Peyer's patch (tissue), 4 donors: Measurements from ENCODE around the gene PLAC1. TPM values are rescaled to one million over a fixed set of nuclear protein-coding genes. Genes with fewer than 3 reads are reported as not detected.

Experiments used
- DNase-seq, 3 donors: peaks; one replicate each; pipeline ENCODE4 v3.0.0-alpha.2; 2017 to 2019
- H3K27ac ChIP-seq, 4 donors: fragments of 200-600 bp; sonication (generic); one replicate each; pipeline ENCODE4 v1.5.1; 2016 to 2019
- H3K27me3 ChIP-seq, 2 donors: fragments of 200-600 bp; sonication (generic); one replicate each; pipeline ENCODE4 v1.5.1; 2019
- H3K36me3 ChIP-seq, 3 donors: fragments of 200-600 bp; sonication (generic); one replicate each; pipeline ENCODE4 v1.5.1; 2016 to 2019
- H3K4me1 ChIP-seq, 4 donors: fragments of 200-600 bp; sonication (generic); one replicate each; pipeline ENCODE4 v1.5.1; 2016 to 2019
- H3K4me3 ChIP-seq, 4 donors: fragments of 200-600 bp; sonication (generic); 1 replicate in 3 of 4; 2 replicates in 1 of 4; pipeline ENCODE4 v1.5.1; 2016 to 2019; ENCODE audit warnings: mild to moderate bottlenecking in 1 of 4
- H3K9me3 ChIP-seq, 4 donors: fragments of 200-600 bp; sonication (generic); one replicate each; pipeline ENCODE4 v1.5.1; 2016 to 2019; ENCODE audit warnings: mild to moderate bottlenecking in 1 of 4
- CTCF ChIP-seq, 6 experiments: fragments of 450-650 bp in 4 of 6; fragments of 200-600 bp in 2 of 6; sonication (generic) in 1 of 6; IDR thresholded peaks; one replicate each; pipeline ENCODE4 v1.5.1; 2017 to 2019; ENCODE audit warnings: antibody characterized with exemption in 6 of 6, mild to moderate bottlenecking in 3 of 6, moderate library complexity in 1 of 6
- POLR2A ChIP-seq, 2 donors: fragments of 450-650 bp; IDR thresholded peaks; one replicate each; pipeline ENCODE4 v1.5.1; 2017; ENCODE audit warnings: antibody characterized with exemption in 2 of 2, mild to moderate bottlenecking in 2 of 2, moderate library complexity in 2 of 2
- total RNA-seq, 4 donors: library from RNA; depleted of rRNA; stranded (reverse); fragments of >200 nt; gene quantifications; one replicate each; pipeline ENCODE4 v1.1.0, GENCODE V29; 2016

PLAC1 gene
- total RNA-seq, 4 donors from 2014 or later, result not detected

- DNase-seq, result no peak
- H3K4me3 ChIP-seq, result no peak overlapping the region
- no peaks in the 10 kb centered on the region for H3K9me3 ChIP-seq
- peaks cover 0 to 7% (median 0%) of the 10 kb centered on the region in 4 donors for H3K4me1 ChIP-seq
- H3K36me3 ChIP-seq, result no peaks in the 10 kb centered on the region
- H3K27ac ChIP-seq, result no peak overlapping the region
- peaks cover 0 to 8% of the 10 kb centered on the region in 2 donors for H3K27me3 ChIP-seq
- TF ChIP-seq POLR2A (IDR thresholded peaks at IDR 0.05), result no peak
- no peak for TF ChIP-seq CTCF (IDR thresholded peaks at IDR 0.05)
Measured at GRCh38 chrX:134552351-134552750, 105.9 kb downstream of the PLAC1 start.

- DNase-seq, result no peak
- Histone ChIP-seq H3K4me1 (peaks cover 0 to 7% (median 0%) of the 10 kb centered on the region in 4 donors), H3K9me3 (no peaks in the 10 kb centered on the region), H3K36me3 (no peaks in the 10 kb centered on the region), H3K27ac (no peak overlapping the region), H3K4me3 (peak overlapping the region in 1 of 4 donors; percentile 57), H3K27me3 (peaks cover 0 to 8% of the 10 kb centered on the region in 2 donors)
- TF ChIP-seq CTCF (IDR thresholded peaks at IDR 0.05) (no peak), POLR2A (IDR thresholded peaks at IDR 0.05) (no peak)
Measured at GRCh38 chrX:134551376-134552048, 106.8 kb downstream of the PLAC1 start.

- Histone ChIP-seq H3K27ac (peak overlapping the region in 1 of 4 donors; percentile 66), H3K4me3 (peak overlapping the region; percentile 14 to 57 (median 42)), H3K36me3 (no peaks in the 10 kb centered on the region), H3K9me3 (no peaks in the 10 kb centered on the region), H3K4me1 (peaks cover 0 to 7% (median 0%) of the 10 kb centered on the region in 4 donors), H3K27me3 (peaks cover 0 to 8% of the 10 kb centered on the region in 2 donors)
- no peak for DNase-seq
- TF ChIP-seq CTCF (IDR thresholded peaks at IDR 0.05) (no peak), POLR2A (IDR thresholded peaks at IDR 0.05) (no peak)
Measured at GRCh38 chrX:134548257-134549201, 109.7 kb downstream of the PLAC1 start.

GRCh38 chrX:134547047-134547679 lies 111.1 kb downstream of the PLAC1 start:
- TF ChIP-seq CTCF (IDR thresholded peaks at IDR 0.05) (no peak), POLR2A (IDR thresholded peaks at IDR 0.05) (no peak)
- Histone ChIP-seq H3K27ac (no peak overlapping the region), H3K36me3 (no peaks in the 10 kb centered on the region), H3K4me1 (peaks cover 0 to 7% (median 0%) of the 10 kb centered on the region in 4 donors), H3K9me3 (no peaks in the 10 kb centered on the region), H3K27me3 (peaks cover 0 to 8% of the 10 kb centered on the region in 2 donors), H3K4me3 (no peak overlapping the region)
- no peak for DNase-seq

GRCh38 chrX:134546187-134546586 lies 112.1 kb downstream of the PLAC1 start:
- Histone ChIP-seq H3K27ac (no peak overlapping the region), H3K4me3 (no peak overlapping the region), H3K27me3 (peaks cover 0 to 8% of the 10 kb centered on the region in 2 donors)

More at GRCh38 chrX:134546187-134546586, 112.1 kb downstream of the PLAC1 start:
- Histone ChIP-seq H3K9me3 (no peaks in the 10 kb centered on the region), H3K36me3 (no peaks in the 10 kb centered on the region), H3K4me1 (peaks cover 0 to 7% (median 0%) of the 10 kb centered on the region in 4 donors)
- DNase-seq, result no peak
- TF ChIP-seq POLR2A (IDR thresholded peaks at IDR 0.05), result no peak
- TF ChIP-seq CTCF (IDR thresholded peaks at IDR 0.05), result no peak
